HFF-Myc (cell line): ENCODE data around the gene ARL15.
"Not testable (repeated sequence)": the region's sequence is repeated elsewhere in the genome, so short reads cannot be mapped to it uniquely, and the experiment has no call there.

ENCODE experiments used
- DNase-seq: peaks from one replicate; pipeline ENCODE4 v3.0.0-alpha.2; 2011; ENCODE audit warnings: low read depth; ENCODE audit errors: extremely low read depth
- H3K4me3 ChIP-seq: replicated peaks from 2 replicates; pipeline ENCODE4 v1.5.1; 2011; ENCODE audit warnings: low read depth, mild to moderate bottlenecking, control low read depth, low read length
- CTCF ChIP-seq: IDR thresholded peaks from 2 replicates; pipeline ENCODE4 v1.5.1; 2012; ENCODE audit warnings: mild to moderate bottlenecking, low read depth, low read length, control low read depth; ENCODE audit errors: missing control alignments

The ARL15 gene

DNA sequence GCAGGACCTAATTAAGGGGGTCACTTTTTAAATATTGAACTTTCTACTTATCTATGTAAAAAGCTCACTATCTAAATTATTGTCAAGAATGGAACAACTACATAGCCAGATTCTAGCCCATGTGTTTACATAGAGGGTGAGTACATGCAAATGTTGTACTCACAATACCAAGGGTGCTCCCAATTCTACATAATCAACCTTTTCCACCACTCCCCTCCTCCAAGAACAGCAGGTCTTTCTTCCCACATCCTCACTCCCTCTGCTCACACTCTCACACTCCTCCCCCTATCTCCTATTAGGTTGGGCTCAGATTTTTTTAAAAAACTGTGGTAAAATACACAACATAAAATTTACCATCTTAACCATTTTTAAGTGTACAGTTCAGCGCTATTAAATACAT is 325.4 kb downstream of the ARL15 start:
- no peak overlapping the region for H3K4me3 ChIP-seq
- no peak for TF ChIP-seq CTCF
- no peak for DNase-seq

- peak; percentile 46 for DNase-seq
- no peak for TF ChIP-seq CTCF
Measured at GRCh38 chr5:53983568-53984460, 326.6 kb downstream of the ARL15 start.

DNA sequence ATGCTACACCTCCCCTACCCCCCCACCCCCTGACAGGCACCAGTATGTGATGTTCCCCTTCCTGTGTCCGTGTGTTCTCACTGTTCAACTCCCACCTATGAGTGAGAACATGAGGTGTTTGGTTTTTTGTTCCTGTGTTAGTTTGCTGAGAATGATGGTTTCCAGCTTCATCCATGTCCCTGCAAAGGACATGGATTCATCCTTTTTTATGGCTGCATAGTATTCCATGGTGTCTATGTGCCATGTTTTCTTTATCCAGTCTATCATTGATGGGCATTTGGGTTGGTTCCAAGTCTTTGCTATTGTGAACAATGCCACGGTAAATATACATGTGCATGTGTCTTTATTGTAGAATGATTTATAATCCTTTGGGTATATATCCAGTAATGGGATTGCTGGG is 328.1 kb downstream of the ARL15 start:
- not testable (repeated sequence) for H3K4me3 ChIP-seq, DNase-seq

More at GRCh38 chr5:53983568-53984460, 326.6 kb downstream of the ARL15 start:
- H3K4me3 ChIP-seq: no peak overlapping the region

DNA sequence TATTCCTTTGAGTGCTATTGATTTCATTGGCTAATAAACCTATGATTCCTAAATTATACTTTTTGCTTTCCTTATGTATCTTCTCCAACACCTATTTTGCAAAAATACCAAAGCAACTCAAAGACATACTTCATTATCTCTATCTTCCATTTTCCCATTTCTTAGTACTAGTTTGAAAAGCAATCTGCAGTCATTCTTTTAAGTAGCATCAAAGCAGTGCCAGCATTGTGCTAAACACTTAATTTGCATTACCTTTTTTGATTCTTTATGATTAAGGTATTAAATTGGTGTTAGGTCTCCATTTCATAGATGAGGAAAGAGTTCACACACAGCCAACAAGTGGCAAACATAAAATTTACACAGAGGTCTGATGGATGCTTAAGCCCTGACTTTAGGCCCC is 330.3 kb downstream of the ARL15 start:
- DNase-seq: no peak
- H3K4me3 ChIP-seq: no peak overlapping the region
- TF ChIP-seq CTCF: no peak

- H3K4me3 ChIP-seq: no peak overlapping the region
- no peak for DNase-seq
- TF ChIP-seq CTCF: no peak
Measured at GRCh38 chr5:53974021-53974420, 336.4 kb downstream of the ARL15 start.

DNA sequence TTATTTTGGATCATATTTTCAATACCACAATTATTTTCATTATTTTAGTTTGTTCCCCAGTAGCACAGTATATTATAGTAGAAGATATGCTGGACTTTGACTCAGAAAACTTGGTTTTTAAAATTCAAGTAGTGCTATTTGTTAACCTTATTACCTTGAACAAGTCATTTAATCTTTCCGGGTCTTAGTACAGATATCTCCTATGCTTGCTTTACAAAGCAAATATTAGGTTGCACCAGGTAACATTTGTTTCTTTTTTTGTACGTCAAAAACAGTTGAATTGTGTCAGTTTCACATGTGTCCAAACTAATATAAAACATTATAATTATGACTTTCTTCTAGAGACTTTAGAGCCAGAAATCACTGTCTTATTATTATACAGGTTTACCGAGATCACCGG is 338.1 kb downstream of the ARL15 start:
- TF ChIP-seq CTCF: no peak
- H3K4me3 ChIP-seq: no peak overlapping the region
- DNase-seq: no peak

DNA sequence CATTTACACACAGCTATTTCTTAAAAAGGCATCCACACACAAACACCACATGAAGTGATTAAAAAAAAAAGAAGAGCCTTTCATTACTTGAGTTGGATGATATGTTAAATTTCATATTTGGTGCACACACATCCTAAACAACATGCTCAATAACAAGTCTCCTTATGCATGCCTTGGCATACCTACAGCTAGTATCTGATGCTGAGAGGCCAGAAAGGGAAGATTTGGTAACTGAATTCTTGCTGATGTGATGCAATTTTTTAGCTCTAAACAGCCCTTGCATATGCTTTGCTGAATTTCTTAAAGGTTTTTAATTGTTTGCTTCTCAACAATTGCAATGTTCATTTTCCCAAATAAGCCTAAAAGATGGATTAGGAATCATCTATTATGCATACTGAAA is 338.8 kb downstream of the ARL15 start:
- no peak for TF ChIP-seq CTCF
- no peak overlapping the region for H3K4me3 ChIP-seq
- no peak for DNase-seq
